Astrocyte of the spinal cord (primary cell): ENCODE data around the gene ZNF154.

Experiments used
- DNase-seq: peaks from one replicate; pipeline ENCODE4 v3.0.0; 2011; ENCODE audit warnings: low read depth, low spot score
- H3K4me3 ChIP-seq: 2 replicates; pipeline ENCODE4 v1.5.1; 2011; ENCODE audit warnings: low read depth, mild to moderate bottlenecking, low read length, moderate library complexity
- in situ Hi-C: cut with HindIII; loops from 2 replicates; pipeline ENCODE4 v1.10.0; 2017; ENCODE audit warnings: low sequenced_read_pairs
- TF ChIP-seq, protein P1 (sequence below): IDR thresholded peaks from 2 replicates; pipeline ENCODE4 v1.5.1; 2012; ENCODE audit warnings: low read depth, mild to moderate bottlenecking, low read length, inconsistent platforms

Gene ZNF154

DNA sequence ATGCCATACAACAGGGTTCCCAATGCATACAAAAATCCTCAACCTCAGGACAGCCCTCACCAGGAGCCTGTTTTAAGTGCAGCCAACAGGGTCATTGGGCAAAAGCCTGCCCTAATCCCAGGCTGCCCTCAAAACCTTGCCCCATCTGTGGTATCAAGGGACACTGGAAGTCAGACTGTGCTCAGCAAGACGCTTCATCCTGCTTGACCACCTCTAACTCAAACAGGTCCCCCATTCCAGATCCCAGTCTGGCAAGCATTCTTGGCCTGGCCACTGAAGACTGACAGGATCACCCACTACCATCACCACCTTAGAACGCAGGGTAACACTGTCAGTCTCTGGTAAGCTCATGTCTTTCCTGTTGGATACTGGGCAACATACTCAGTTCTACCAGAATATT is 55.3 kb downstream of the ZNF154 start:
- no peak for DNase-seq
- no peak overlapping the region for H3K4me3 ChIP-seq
- TF ChIP-seq, protein P1, sequence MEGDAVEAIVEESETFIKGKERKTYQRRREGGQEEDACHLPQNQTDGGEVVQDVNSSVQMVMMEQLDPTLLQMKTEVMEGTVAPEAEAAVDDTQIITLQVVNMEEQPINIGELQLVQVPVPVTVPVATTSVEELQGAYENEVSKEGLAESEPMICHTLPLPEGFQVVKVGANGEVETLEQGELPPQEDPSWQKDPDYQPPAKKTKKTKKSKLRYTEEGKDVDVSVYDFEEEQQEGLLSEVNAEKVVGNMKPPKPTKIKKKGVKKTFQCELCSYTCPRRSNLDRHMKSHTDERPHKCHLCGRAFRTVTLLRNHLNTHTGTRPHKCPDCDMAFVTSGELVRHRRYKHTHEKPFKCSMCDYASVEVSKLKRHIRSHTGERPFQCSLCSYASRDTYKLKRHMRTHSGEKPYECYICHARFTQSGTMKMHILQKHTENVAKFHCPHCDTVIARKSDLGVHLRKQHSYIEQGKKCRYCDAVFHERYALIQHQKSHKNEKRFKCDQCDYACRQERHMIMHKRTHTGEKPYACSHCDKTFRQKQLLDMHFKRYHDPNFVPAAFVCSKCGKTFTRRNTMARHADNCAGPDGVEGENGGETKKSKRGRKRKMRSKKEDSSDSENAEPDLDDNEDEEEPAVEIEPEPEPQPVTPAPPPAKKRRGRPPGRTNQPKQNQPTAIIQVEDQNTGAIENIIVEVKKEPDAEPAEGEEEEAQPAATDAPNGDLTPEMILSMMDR: no peak
- in situ Hi-C loops: no loop called here

DNA sequence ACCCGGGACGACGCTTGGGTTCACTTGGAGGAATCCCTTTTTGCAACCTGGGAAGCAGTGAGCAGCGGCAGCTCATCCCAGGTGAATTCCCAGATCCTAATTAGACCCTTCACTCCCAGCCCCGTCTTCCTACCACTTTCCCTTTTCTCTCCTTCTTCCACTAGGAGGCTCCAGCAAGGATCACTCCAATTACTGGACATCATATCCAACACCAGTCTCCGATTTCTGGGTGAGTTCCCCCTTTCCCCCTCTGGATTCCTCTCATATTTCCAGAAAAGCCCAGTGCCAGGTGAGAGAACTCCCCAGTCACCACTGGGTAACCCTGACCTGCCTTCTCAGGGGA is 57.4 kb downstream of the ZNF154 start:
- TF ChIP-seq, protein P1: no peak
- in situ Hi-C loops: no loop called here
- DNase-seq: no peak
- no peak overlapping the region for H3K4me3 ChIP-seq

DNA sequence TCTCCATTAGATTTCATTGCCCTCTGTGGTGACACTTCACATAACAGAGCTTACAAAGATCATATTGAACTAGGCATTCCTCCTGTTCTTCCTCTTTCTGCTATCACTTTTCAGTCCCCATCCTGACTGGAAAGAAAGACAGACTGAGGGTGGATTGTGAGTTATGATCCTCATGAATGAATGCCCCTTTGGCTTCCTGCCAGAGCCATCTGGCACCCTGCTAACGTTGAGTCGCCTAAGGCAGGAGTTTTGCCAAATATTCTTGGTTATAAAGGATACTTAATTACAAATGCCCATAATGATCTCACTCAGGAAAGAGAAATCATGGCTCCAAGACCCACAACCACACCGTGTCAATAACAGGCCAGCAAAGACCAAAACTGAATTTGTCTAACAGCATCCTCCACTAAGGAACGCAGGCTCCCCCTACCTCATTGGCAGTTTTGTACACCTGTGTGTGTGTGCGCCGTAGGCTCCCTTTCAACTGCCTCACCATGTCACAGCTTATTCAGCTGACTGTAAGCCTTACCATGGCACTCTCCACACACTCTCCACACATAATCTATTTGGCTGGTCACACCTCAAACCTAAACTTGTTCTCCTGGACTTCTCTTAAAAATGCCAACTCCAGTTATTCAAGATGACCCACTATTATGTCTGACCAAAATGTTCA is 60.5 kb downstream of the ZNF154 start:
- TF ChIP-seq, protein P1: no peak
- no peak overlapping the region for H3K4me3 ChIP-seq
- in situ Hi-C loops: no loop called here
- no peak for DNase-seq
